GM19463 (cell line): Measurements from ENCODE around the gene ESAM.

ENCODE experiments used
- ATAC-seq: cut with Tn5 transposase; IDR thresholded peaks from one replicate; pipeline ENCODE4 v1.9.1; 2021; ENCODE audit warnings: mild to moderate bottlenecking, moderate library complexity; ENCODE audit not compliant: unreplicated experiment

ESAM gene, protein sequence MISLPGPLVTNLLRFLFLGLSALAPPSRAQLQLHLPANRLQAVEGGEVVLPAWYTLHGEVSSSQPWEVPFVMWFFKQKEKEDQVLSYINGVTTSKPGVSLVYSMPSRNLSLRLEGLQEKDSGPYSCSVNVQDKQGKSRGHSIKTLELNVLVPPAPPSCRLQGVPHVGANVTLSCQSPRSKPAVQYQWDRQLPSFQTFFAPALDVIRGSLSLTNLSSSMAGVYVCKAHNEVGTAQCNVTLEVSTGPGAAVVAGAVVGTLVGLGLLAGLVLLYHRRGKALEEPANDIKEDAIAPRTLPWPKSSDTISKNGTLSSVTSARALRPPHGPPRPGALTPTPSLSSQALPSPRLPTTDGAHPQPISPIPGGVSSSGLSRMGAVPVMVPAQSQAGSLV

DNA sequence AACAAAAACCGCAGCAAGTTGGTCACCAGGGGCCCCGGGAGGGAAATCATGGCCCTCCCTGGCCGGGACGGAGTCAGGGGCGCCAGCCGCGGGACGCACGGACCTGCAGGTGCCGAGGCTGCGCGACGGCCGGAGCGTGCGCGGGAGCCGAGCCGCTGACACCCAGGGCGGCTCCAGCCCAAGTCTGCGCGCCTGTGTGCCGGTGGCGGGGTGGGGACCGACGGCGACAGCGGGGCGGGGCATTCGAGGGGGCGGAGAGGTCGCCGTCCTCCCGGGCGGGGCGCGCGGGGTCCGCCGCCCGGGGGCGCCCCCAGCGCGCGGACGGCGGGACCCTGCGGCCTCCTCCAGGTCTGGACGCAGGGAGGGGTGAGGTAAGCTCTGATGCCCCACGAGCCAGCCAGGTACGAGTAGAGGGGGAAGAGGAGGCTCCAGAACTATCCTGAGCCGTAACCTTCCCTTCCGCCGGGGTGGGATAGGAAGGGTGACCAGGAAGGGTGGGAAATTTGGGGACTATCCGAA is at the start of gene ESAM:
ESAM (minus strand) TSS at position 186 of the 519 bp plus-strand sequence; CDS start at position 50, 136 bp downstream.
- peak; percentile 66 for ATAC-seq

- ATAC-seq = no peak
Measured at GRCh38 chr11:124811399-124812125, 49.5 kb upstream of the ESAM start.

DNA sequence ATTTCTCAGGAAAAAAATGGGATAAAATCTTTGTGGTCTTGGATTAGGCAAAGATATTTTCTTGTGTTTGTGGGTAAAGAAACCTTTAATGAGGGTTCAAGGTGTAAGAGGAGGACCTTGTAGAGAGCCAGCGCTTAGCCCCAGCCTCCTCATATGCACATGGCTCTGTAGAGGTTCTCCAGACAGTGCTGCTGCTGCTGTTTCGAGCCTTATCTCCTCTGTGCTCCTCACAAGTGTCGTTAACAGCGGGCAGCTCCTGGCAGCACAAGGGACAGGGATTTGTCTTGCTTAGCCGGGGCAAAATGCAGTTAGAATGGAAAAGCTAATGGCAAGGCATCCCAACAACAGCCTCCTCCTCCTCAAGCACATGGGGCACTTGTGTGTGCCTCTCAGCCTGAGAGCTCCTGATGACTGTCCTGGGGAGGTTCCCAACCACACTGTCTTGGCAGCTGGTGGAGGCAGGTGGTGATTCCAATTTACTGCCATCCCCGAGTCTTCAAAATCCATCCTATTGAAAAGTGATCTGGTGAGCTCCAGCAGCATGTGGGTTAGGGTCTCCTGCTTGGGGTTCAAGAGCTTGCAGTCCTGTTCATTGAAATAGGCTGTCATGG is 45.7 kb upstream of the ESAM start:
- no peak for ATAC-seq

- ATAC-seq = no peak
Measured at GRCh38 chr11:124807201-124807600, 45.1 kb upstream of the ESAM start.

GRCh38 chr11:124804884-124805283 is 42.8 kb upstream of the ESAM start:
- no peak for ATAC-seq

DNA sequence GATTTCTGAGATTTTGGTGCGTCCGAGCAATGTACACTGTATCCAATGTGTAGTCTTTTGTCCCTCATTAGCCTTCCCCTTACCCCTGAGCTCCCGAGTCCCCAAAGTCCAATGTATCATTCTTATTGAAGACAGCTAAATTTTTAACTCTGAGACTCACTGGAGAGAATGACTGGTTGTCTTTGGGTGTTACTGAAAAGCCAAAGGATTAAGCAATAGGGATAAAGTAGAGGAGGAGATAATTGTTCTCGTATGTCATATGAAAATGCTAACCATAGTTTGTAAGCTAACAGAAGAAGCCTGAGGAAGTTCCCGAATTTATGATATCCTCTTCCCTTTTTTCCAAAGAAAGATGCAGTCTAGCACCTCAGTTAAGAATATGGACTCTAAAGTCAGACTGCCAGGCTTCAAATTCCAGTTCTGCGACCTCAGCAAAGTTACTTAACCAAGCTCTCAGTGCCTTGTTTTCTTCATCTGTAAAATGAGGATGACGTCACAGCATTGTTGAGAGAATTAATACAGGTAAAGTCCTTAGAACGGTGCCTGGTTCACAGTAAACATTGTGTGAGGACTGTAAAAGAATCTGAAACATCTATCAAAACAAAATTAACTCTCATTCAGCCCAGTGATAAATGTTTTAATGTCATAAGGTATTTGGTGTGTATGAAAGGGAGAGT is 39.7 kb upstream of the ESAM start:
- no peak for ATAC-seq

GRCh38 chr11:124801014-124801413 is 38.9 kb upstream of the ESAM start:
- no peak for ATAC-seq

GRCh38 chr11:124800226-124800929 is 38.3 kb upstream of the ESAM start, which contains the start of gene MSANTD2:
MSANTD2 (minus strand) TSS chr11:124800406; CDS start chr11:124800380, 26 bp downstream.
- ATAC-seq = peak; percentile 89

- ATAC-seq = peak; percentile 35
Measured at GRCh38 chr11:124799348-124800225, 37.5 kb upstream of the ESAM start.

- ATAC-seq = peak; percentile 17
Measured at GRCh38 chr11:124798991-124799347, 36.9 kb upstream of the ESAM start.

GRCh38 chr11:124796312-124796711 is 34.2 kb upstream of the ESAM start:
- no peak for ATAC-seq

GRCh38 chr11:124793466-124794278 is 31.6 kb upstream of the ESAM start:
- ATAC-seq = peak; percentile 74

DNA sequence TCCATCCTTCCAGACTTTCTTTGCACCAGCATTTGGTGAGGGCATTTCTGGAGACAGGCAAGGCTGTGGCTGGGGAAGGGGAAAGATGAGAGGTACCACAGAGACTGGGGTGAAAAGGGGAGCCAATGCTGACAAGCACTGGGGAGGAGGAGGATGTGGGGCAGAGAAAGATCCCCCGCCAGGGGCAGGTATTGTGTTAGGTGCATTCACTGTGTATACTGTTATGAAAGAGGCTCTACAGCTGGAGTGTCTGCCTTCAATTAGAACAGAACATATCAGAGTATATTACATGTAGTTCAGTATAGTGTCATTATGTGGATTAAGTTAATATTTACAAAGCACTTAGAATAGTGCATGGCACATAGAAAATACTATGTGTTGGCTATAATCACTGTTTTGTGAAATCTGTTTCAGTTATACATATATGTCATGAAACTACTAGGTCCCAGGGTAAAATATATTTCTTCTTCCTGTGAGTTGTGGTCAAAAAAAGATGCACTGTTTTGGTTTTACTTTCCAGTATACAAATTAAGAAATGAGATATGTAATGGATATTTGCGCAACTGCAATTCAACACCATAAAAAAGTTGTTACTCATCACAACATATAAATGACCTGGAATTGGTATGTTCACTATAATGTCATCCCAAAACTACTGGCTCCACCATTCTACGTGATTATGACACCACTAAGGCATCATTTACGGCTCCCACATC is 29.7 kb upstream of the ESAM start:
- no peak for ATAC-seq

DNA sequence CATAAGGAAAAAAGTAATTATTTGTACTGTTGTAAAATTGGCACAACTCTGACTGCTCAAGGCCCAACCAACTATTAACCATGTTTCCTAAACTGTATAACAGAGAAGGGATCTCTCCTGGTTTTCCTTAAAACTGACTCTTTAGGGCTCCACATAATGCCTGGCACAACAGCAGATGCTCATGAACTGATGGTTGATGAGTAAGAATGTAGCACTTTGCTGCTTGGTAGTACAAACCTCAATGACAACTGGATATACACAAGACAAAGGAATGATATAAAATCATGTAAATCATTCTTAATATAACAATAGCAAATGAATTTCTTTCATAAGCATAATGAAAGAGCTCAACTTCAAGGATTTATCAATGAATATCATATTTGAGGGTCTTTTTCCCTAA is 26.4 kb upstream of the ESAM start:
- no peak for ATAC-seq

GRCh38 chr11:124784051-124784450 is 22.0 kb upstream of the ESAM start:
- ATAC-seq = no peak

- no peak for ATAC-seq
Measured at GRCh38 chr11:124783002-124783401, 20.9 kb upstream of the ESAM start.

DNA sequence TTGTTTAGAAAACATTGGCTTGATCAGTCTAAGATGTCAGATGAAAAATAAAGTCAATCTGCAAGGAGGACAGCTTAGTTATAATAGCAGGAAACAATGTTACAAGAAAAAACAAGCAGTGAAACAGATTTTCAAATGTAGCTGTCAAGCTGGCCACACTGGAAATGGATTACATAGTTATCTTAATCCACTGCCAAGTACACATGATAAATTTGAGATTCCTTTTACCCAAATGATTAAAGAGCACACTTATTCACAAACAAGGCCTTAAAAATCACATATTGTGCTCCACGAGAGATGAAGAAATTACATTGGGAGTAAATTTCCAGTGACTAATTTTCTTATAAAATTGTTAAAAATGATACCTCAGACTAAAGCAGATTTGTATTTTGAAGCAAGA is 17.5 kb upstream of the ESAM start:
- no peak for ATAC-seq

GRCh38 chr11:124778281-124778680 is 16.2 kb upstream of the ESAM start:
- ATAC-seq = no peak
